ENCODE measurements around the gene PBX1. TPM values are rescaled to one million over a fixed set of nuclear protein-coding genes. Genes with fewer than 3 reads are reported as not detected.

Gene PBX1
- total and polyA plus RNA-seq, 4 donors = 7.8 to 112 (median 33.5) TPM

DNA sequence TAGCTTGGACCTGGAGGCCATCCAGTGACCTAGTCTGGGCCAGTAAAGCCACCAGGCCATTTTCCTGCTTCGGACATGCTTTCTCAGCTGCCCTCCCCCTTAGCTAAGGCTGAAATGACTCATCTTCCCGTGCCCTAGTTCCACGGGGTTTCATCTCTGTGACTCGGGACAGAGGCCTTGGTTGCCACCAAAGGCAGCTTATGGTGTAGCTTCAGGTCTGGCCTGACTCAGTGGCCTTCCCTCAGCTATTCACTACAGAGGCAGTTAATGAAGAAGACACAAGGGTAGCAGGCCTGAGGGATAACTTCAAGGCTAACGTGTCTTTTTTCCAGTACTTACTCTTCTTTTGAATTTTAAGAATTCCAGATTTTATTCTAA is 82.4 kb downstream of the PBX1 start:
- Histone ChIP-seq H3K9me3 (ENCODE audit: control insufficient read depth in 4 of 4, insufficient read depth in 3 of 4, low read length in 3 of 4) (peaks cover 0 to 2% (median 0%) of the 10 kb centered on the region in 4 donors), H3K9ac (ENCODE audit: insufficient read depth in 1 of 2, low read length in 2 of 2) (no peak overlapping the region), H3K27ac (ENCODE audit: low read depth in 1 of 2, low read length in 1 of 2) (peak overlapping the region in 1 of 2 donors; percentile 80), H3K36me3 (ENCODE audit: control insufficient read depth in 4 of 4, insufficient read depth in 4 of 4, low read length in 4 of 4) (peaks cover 0 to 2% (median 0%) of the 10 kb centered on the region in 4 donors), H3K4me1 (ENCODE audit: control insufficient read depth in 5 of 5, insufficient read depth in 5 of 5, low read length in 5 of 5) (peaks cover 0 to 49% (median 14%) of the 10 kb centered on the region in 5 donors), H3K4me3 (no peak overlapping the region), H3K27me3 (ENCODE audit: control insufficient read depth in 3 of 3, insufficient read depth in 3 of 3, low read length in 2 of 3) (no peaks in the 10 kb centered on the region)
- DNase-seq (no peak), ATAC-seq (ENCODE audit: insufficient read depth, low FRiP score) (no peak)
- TF ChIP-seq, protein P1, sequence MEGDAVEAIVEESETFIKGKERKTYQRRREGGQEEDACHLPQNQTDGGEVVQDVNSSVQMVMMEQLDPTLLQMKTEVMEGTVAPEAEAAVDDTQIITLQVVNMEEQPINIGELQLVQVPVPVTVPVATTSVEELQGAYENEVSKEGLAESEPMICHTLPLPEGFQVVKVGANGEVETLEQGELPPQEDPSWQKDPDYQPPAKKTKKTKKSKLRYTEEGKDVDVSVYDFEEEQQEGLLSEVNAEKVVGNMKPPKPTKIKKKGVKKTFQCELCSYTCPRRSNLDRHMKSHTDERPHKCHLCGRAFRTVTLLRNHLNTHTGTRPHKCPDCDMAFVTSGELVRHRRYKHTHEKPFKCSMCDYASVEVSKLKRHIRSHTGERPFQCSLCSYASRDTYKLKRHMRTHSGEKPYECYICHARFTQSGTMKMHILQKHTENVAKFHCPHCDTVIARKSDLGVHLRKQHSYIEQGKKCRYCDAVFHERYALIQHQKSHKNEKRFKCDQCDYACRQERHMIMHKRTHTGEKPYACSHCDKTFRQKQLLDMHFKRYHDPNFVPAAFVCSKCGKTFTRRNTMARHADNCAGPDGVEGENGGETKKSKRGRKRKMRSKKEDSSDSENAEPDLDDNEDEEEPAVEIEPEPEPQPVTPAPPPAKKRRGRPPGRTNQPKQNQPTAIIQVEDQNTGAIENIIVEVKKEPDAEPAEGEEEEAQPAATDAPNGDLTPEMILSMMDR (IDR thresholded peaks at IDR 0.05; ENCODE audit: control extremely low read depth, extremely low read depth) = no peak
- 74 to 78% methylated on average over 5 of the region's 5 CpGs for whole genome bisulfite sequencing, 2 donors

DNA sequence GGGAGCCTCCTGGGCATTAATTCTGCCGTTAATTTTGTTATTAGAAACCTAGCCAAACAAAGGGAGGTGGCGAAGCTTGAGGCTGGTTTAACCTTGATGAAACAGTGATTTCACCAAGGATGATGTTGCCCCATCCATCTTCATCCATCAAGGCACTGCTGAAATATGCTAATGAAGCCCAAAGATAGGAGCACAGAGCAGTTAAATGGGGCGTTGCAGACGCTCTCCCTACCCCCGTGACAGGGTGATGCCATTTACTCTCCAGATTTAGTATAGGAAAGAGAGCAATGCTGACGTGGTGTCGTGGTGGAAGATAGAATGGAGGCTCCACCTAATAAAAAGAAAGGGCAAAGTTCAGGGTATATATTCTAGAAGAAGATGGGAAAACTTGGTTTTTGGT is 84.0 kb downstream of the PBX1 start:
- TF ChIP-seq, protein P1 (IDR thresholded peaks at IDR 0.05; ENCODE audit: control extremely low read depth, extremely low read depth) = no peak
- Histone ChIP-seq H3K27ac (ENCODE audit: low read depth in 1 of 2, low read length in 1 of 2) (no peak overlapping the region), H3K27me3 (ENCODE audit: control insufficient read depth in 3 of 3, insufficient read depth in 3 of 3, low read length in 2 of 3) (no peaks in the 10 kb centered on the region), H3K4me3 (no peak overlapping the region), H3K9ac (ENCODE audit: insufficient read depth in 1 of 2, low read length in 2 of 2) (no peak overlapping the region), H3K9me3 (ENCODE audit: control insufficient read depth in 4 of 4, insufficient read depth in 3 of 4, low read length in 3 of 4) (peaks cover 0 to 2% (median 0%) of the 10 kb centered on the region in 4 donors), H3K4me1 (ENCODE audit: control insufficient read depth in 5 of 5, insufficient read depth in 5 of 5, low read length in 5 of 5) (peaks cover 0 to 39% (median 14%) of the 10 kb centered on the region in 5 donors), H3K36me3 (ENCODE audit: control insufficient read depth in 4 of 4, insufficient read depth in 4 of 4, low read length in 4 of 4) (peaks cover 0 to 2% (median 0%) of the 10 kb centered on the region in 4 donors)
- 85 to 97% methylated on average over 7 of the region's 7 CpGs for WGBS, 2 donors
- ATAC-seq (ENCODE audit: insufficient read depth, low FRiP score) (no peak), DNase-seq (no peak)

DNA sequence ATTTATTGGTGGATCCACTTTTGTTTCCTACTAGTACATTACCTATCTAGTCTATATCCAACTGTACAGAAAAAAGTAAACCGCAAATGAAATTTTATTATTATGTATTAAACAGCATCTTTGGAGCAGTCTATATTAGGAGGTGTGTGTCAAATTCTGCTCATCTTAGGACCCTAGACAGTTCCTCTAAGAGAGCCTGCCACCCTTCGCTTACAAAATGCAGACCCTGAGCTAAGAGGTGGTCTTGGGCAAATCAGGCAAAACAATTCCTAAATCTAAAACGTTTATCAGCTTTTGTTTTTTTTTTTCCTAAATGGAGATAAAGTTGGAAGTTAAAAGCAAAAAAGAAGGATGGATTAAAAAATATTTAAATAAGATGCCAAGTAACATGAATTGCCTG is 85.3 kb downstream of the PBX1 start:
- ATAC-seq (ENCODE audit: insufficient read depth, low FRiP score) (no peak), DNase-seq (no peak)
- Histone ChIP-seq H3K4me1 (ENCODE audit: control insufficient read depth in 5 of 5, insufficient read depth in 5 of 5, low read length in 5 of 5) (peaks cover 0 to 42% (median 10%) of the 10 kb centered on the region in 5 donors), H3K36me3 (ENCODE audit: control insufficient read depth in 4 of 4, insufficient read depth in 4 of 4, low read length in 4 of 4) (no peaks in the 10 kb centered on the region), H3K9ac (ENCODE audit: insufficient read depth in 1 of 2, low read length in 2 of 2) (no peak overlapping the region), H3K9me3 (ENCODE audit: control insufficient read depth in 4 of 4, insufficient read depth in 3 of 4, low read length in 3 of 4) (peaks cover 0 to 2% (median 0%) of the 10 kb centered on the region in 4 donors), H3K27ac (ENCODE audit: low read depth in 1 of 2, low read length in 1 of 2) (no peak overlapping the region), H3K4me3 (no peak overlapping the region), H3K27me3 (ENCODE audit: control insufficient read depth in 3 of 3, insufficient read depth in 3 of 3, low read length in 2 of 3) (no peaks in the 10 kb centered on the region)
- WGBS, 2 donors = 81 to 87% methylated on average over 3 of the region's 3 CpGs
- TF ChIP-seq, protein P1 (IDR thresholded peaks at IDR 0.05; ENCODE audit: control extremely low read depth, extremely low read depth) = no peak

All from lung (tissue), 12 donors.